ENCODE data around the gene CLEC14A. TPM values are rescaled to one million over a fixed set of nuclear protein-coding genes. Genes with fewer than 3 reads are reported as not detected.

The CLEC14A gene
- polyA plus RNA-seq, 1 of the 3 experiments (the other 2 are of a cell fraction) = 0.02 TPM

GRCh38 chr14:38210587-38211216 lies 45.2 kb downstream of the CLEC14A start:
- H3K79me2 ChIP-seq (ENCODE audit: insufficient read depth) = no peaks in the 10 kb centered on the region
- TF ChIP-seq, protein P1, sequence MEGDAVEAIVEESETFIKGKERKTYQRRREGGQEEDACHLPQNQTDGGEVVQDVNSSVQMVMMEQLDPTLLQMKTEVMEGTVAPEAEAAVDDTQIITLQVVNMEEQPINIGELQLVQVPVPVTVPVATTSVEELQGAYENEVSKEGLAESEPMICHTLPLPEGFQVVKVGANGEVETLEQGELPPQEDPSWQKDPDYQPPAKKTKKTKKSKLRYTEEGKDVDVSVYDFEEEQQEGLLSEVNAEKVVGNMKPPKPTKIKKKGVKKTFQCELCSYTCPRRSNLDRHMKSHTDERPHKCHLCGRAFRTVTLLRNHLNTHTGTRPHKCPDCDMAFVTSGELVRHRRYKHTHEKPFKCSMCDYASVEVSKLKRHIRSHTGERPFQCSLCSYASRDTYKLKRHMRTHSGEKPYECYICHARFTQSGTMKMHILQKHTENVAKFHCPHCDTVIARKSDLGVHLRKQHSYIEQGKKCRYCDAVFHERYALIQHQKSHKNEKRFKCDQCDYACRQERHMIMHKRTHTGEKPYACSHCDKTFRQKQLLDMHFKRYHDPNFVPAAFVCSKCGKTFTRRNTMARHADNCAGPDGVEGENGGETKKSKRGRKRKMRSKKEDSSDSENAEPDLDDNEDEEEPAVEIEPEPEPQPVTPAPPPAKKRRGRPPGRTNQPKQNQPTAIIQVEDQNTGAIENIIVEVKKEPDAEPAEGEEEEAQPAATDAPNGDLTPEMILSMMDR (IDR thresholded peaks at IDR 0.05) = peak; percentile 21
- no peak for TF ChIP-seq FOSL2 (IDR thresholded peaks at IDR 0.05; ENCODE audit: borderline replicate concordance, low read depth)
- no peak for TF ChIP-seq MEF2A (IDR thresholded peaks at IDR 0.05; ENCODE audit: borderline replicate concordance, low read depth)
- peaks cover 2% of the 10 kb centered on the region for H3F3A ChIP-seq (replicated peaks; ENCODE audit: insufficient read depth)
- ChIA-PET CTCF (no interaction called here), POLR2A (no interaction called here)
- H3K4me3 ChIP-seq (ENCODE audit: low read depth in 2 of 2, low read length in 1 of 2) = peak overlapping the region in 1 of 2 experiments; percentile 39; a peak in 2 of 4 replicates
- no peaks in the 10 kb centered on the region for H3K4me1 ChIP-seq (ENCODE audit: control insufficient read depth in 1 of 2, insufficient read depth in 2 of 2, low read depth in 1 of 2, low read length in 1 of 2)
- no peak overlapping the region for H2AFZ ChIP-seq (ENCODE audit: low read depth)
- no peaks in the 10 kb centered on the region for H4K20me1 ChIP-seq (ENCODE audit: insufficient read depth)
- WGBS (ENCODE audit: low lambda C conversion rate) = 4% methylated on average over 29 of the region's 29 CpGs
- H3K27ac ChIP-seq (ENCODE audit: low read depth in 2 of 2, low read length in 1 of 2) = no peak overlapping the region
- H3K4me2 ChIP-seq = peak overlapping the region; percentile 44
- H3K36me3 ChIP-seq (replicated peaks in 1 of 2; ENCODE audit: control insufficient read depth in 1 of 2, insufficient read depth in 2 of 2, low read length in 1 of 2) = no peaks in the 10 kb centered on the region
- H3K9ac ChIP-seq = no peak overlapping the region
- peaks cover 17% of the 10 kb centered on the region; the same call in 1 of the 2 replicates for H3K27me3 ChIP-seq (ENCODE audit: insufficient read depth)
- H3K9me3 ChIP-seq = no peaks in the 10 kb centered on the region
- no peaks in the 10 kb centered on the region for H3K9me2 ChIP-seq
- no peak for DNase-seq

DNA sequence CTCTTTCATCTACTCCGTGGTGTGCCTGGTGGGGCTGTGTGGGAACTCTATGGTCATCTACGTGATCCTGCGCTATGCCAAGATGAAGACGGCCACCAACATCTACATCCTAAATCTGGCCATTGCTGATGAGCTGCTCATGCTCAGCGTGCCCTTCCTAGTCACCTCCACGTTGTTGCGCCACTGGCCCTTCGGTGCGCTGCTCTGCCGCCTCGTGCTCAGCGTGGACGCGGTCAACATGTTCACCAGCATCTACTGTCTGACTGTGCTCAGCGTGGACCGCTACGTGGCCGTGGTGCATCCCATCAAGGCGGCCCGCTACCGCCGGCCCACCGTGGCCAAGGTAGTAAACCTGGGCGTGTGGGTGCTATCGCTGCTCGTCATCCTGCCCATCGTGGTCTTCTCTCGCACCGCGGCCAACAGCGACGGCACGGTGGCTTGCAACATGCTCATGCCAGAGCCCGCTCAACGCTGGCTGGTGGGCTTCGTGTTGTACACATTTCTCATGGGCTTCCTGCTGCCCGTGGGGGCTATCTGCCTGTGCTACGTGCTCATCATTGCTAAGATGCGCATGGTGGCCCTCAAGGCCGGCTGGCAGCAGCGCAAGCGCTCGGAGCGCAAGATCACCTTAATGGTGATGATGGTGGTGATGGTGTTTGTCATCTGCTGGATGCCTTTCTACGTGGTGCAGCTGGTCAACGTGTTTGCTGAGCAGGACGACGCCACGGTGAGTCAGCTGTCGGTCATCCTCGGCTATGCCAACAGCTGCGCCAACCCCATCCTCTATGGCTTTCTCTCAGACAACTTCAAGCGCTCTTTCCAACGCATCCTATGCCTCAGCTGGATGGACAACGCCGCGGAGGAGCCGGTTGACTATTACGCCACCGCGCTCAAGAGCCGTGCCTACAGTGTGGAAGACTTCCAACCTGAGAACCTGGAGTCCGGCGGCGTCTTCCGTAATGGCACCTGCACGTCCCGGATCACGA lies 46.0 kb downstream of the CLEC14A start:
- no peaks in the 10 kb centered on the region for H3K36me3 ChIP-seq (replicated peaks in 1 of 2; ENCODE audit: control insufficient read depth in 1 of 2, insufficient read depth in 2 of 2, low read length in 1 of 2)
- H3K79me2 ChIP-seq (ENCODE audit: insufficient read depth) = no peaks in the 10 kb centered on the region
- peaks cover 2% of the 10 kb centered on the region for H3F3A ChIP-seq (replicated peaks; ENCODE audit: insufficient read depth)
- H3K27me3 ChIP-seq (ENCODE audit: insufficient read depth) = peaks cover 17% of the 10 kb centered on the region; the same call in 1 of the 2 replicates
- no peaks in the 10 kb centered on the region for H4K20me1 ChIP-seq (ENCODE audit: insufficient read depth)
- ChIA-PET CTCF (no interaction called here), POLR2A (no interaction called here)
- WGBS (ENCODE audit: low lambda C conversion rate) = 4% methylated on average over 5 of the region's 69 CpGs
- no peak overlapping the region for H3K27ac ChIP-seq (ENCODE audit: low read depth in 2 of 2, low read length in 1 of 2)
- peak overlapping the region; percentile 50 for H3K4me2 ChIP-seq
- H3K4me1 ChIP-seq (ENCODE audit: control insufficient read depth in 1 of 2, insufficient read depth in 2 of 2, low read depth in 1 of 2, low read length in 1 of 2) = no peaks in the 10 kb centered on the region
- no peaks in the 10 kb centered on the region for H3K9me3 ChIP-seq
- peak overlapping the region in 1 of 2 experiments; percentile 39; a peak in 2 of 4 replicates for H3K4me3 ChIP-seq (ENCODE audit: low read depth in 2 of 2, low read length in 1 of 2)
- no peak for TF ChIP-seq SMC3 (IDR thresholded peaks at IDR 0.05; ENCODE audit: low read depth, low read length)
- TF ChIP-seq EZH2phosphoT487 (IDR thresholded peaks at IDR 0.05; ENCODE audit: borderline replicate concordance, low read depth) = no peak
- no peak for TF ChIP-seq PBX3 (IDR thresholded peaks at IDR 0.05)
- TF ChIP-seq, protein P1 (IDR thresholded peaks at IDR 0.05) = no peak
- H3K9me2 ChIP-seq = no peaks in the 10 kb centered on the region
- H2AFZ ChIP-seq (ENCODE audit: low read depth) = no peak overlapping the region
- no peak overlapping the region for H3K9ac ChIP-seq
- no peak for DNase-seq

Data from SK-N-SH (cell line).